Measurements from ENCODE around the gene HOXA9. TPM values are rescaled to one million over a fixed set of nuclear protein-coding genes. Genes with fewer than 3 reads are reported as not detected.

The HOXA9 gene
- polyA plus RNA-seq, 1 of the 3 experiments (the other 2 are of a cell fraction), result not detected

- no peak overlapping the region for H3K9ac ChIP-seq
- CTCF ChIA-PET, result interaction anchor here (0.6 to 10.9 kb wide), 51 partner anchors 9 to 1257 kb away, joined by 3 to 270 read pairs (median 4); partner anchors contain the start of genes HOXA10, HOXA4, HOXA7 and HOXA9
- TF ChIP-seq TAF1 (IDR thresholded peaks at IDR 0.05; ENCODE audit: borderline replicate concordance, low read depth, low read length), result no peak
- H4K20me1 ChIP-seq (ENCODE audit: insufficient read depth), result peaks cover 6% of the 10 kb centered on the region; the same call in 1 of the 2 replicates
- peaks cover 100% of the 10 kb centered on the region for H3K27me3 ChIP-seq (ENCODE audit: insufficient read depth)
- no peaks in the 10 kb centered on the region for H3K36me3 ChIP-seq (replicated peaks in 1 of 2; ENCODE audit: control insufficient read depth in 1 of 2, insufficient read depth in 2 of 2, low read length in 1 of 2)
- no peaks in the 10 kb centered on the region for H3K9me3 ChIP-seq
- peak overlapping the region; percentile 53; the same call in 1 of the 2 replicates for H2AFZ ChIP-seq (ENCODE audit: low read depth)
- H3K4me3 ChIP-seq (ENCODE audit: low read depth in 2 of 2, low read length in 1 of 2), result peak overlapping the region in 1 of 2 experiments; percentile 63; a peak in 1 of 4 replicates
- H3K4me2 ChIP-seq, result peak overlapping the region; percentile 76
- no peaks in the 10 kb centered on the region for H3K79me2 ChIP-seq (ENCODE audit: insufficient read depth)
- no peaks in the 10 kb centered on the region for H3K9me2 ChIP-seq
- POLR2A ChIA-PET, result interaction anchor here (1.0 kb wide), 1 partner anchor 11 kb away, joined by 3 read pairs; no protein-coding TSS in a partner anchor
- DNase-seq, result no peak
- H3K4me1 ChIP-seq (ENCODE audit: control insufficient read depth in 1 of 2, insufficient read depth in 2 of 2, low read depth in 1 of 2, low read length in 1 of 2), result peaks cover 0 to 9% of the 10 kb centered on the region in 2 experiments; a peak in 1 of 4 replicates
- no peaks in the 10 kb centered on the region for H3F3A ChIP-seq (replicated peaks; ENCODE audit: insufficient read depth)
- WGBS (ENCODE audit: low lambda C conversion rate), result 15% methylated on average over 13 of the region's 13 CpGs
- H3K27ac ChIP-seq (ENCODE audit: low read depth in 2 of 2, low read length in 1 of 2), result no peak overlapping the region
Measured at GRCh38 chr7:27149842-27150567, 15.3 kb downstream of the HOXA9 start.

- no peak overlapping the region for H3K4me2 ChIP-seq
- peaks cover 4 to 10% of the 10 kb centered on the region in 2 experiments; a peak in 1 of 4 replicates for H3K4me1 ChIP-seq (ENCODE audit: control insufficient read depth in 1 of 2, insufficient read depth in 2 of 2, low read depth in 1 of 2, low read length in 1 of 2)
- 15% methylated on average over 18 of the region's 30 CpGs for WGBS (ENCODE audit: low lambda C conversion rate)
- ChIA-PET POLR2A (interaction anchor here (0.6 to 1.0 kb wide), 2 partner anchors 12 to 52 kb away, joined by 3 read pairs; no protein-coding TSS in a partner anchor), CTCF (interaction anchor here (0.7 to 10.9 kb wide), 21 partner anchors 8 to 1058 kb away, joined by 3 to 270 read pairs (median 4); partner anchors contain the start of genes HOXA10, HOXA7 and HOXA9)
- no peak overlapping the region for H3K9ac ChIP-seq
- peaks cover 3% of the 10 kb centered on the region; the same call in 1 of the 2 replicates for H4K20me1 ChIP-seq (ENCODE audit: insufficient read depth)
- H3K4me3 ChIP-seq (ENCODE audit: low read depth in 2 of 2, low read length in 1 of 2), result no peak overlapping the region
- H3K9me2 ChIP-seq, result no peaks in the 10 kb centered on the region
- no peak overlapping the region for H3K27ac ChIP-seq (ENCODE audit: low read depth in 2 of 2, low read length in 1 of 2)
- H3F3A ChIP-seq (replicated peaks; ENCODE audit: insufficient read depth), result no peaks in the 10 kb centered on the region
- no peaks in the 10 kb centered on the region for H3K79me2 ChIP-seq (ENCODE audit: insufficient read depth)
- peaks cover 100% of the 10 kb centered on the region for H3K27me3 ChIP-seq (ENCODE audit: insufficient read depth)
- no peak overlapping the region for H2AFZ ChIP-seq (ENCODE audit: low read depth)
- H3K36me3 ChIP-seq (replicated peaks in 1 of 2; ENCODE audit: control insufficient read depth in 1 of 2, insufficient read depth in 2 of 2, low read length in 1 of 2), result no peaks in the 10 kb centered on the region
- peak; percentile 68; the same call in 1 of the 2 replicates for TF ChIP-seq EZH2phosphoT487 (IDR thresholded peaks at IDR 0.05; ENCODE audit: borderline replicate concordance, low read depth)
- TF ChIP-seq NFIC (IDR thresholded peaks at IDR 0.05; ENCODE audit: borderline replicate concordance), result no peak
- no peak for DNase-seq
- no peaks in the 10 kb centered on the region for H3K9me3 ChIP-seq
Measured at GRCh38 chr7:27148756-27149641, 16.3 kb downstream of the HOXA9 start.

- Histone ChIP-seq H3K27ac (ENCODE audit: low read depth in 2 of 2, low read length in 1 of 2) (no peak overlapping the region), H3K36me3 (replicated peaks in 1 of 2; ENCODE audit: control insufficient read depth in 1 of 2, insufficient read depth in 2 of 2, low read length in 1 of 2) (no peaks in the 10 kb centered on the region), H3K4me2 (no peak overlapping the region), H3K4me3 (ENCODE audit: low read depth in 2 of 2, low read length in 1 of 2) (no peak overlapping the region), H3K9me2 (no peaks in the 10 kb centered on the region), H4K20me1 (ENCODE audit: insufficient read depth) (no peaks in the 10 kb centered on the region), H3F3A (replicated peaks; ENCODE audit: insufficient read depth) (no peaks in the 10 kb centered on the region), H3K27me3 (ENCODE audit: insufficient read depth) (peaks cover 100% of the 10 kb centered on the region), H3K9me3 (no peaks in the 10 kb centered on the region), H3K79me2 (ENCODE audit: insufficient read depth) (no peaks in the 10 kb centered on the region), H3K9ac (no peak overlapping the region), H3K4me1 (ENCODE audit: control insufficient read depth in 1 of 2, insufficient read depth in 2 of 2, low read depth in 1 of 2, low read length in 1 of 2) (peaks cover 12 to 18% of the 10 kb centered on the region in 2 experiments; a peak in 1 of 4 replicates), H2AFZ (ENCODE audit: low read depth) (no peak overlapping the region)
- DNase-seq, result peak; percentile 36
- TF ChIP-seq RXRA (IDR thresholded peaks at IDR 0.05; ENCODE audit: borderline replicate concordance, low read depth) (no peak), MEF2A (IDR thresholded peaks at IDR 0.05; ENCODE audit: borderline replicate concordance, low read depth) (no peak), EP300 (IDR thresholded peaks at IDR 0.05; ENCODE audit: borderline replicate concordance in 1 of 2, low read depth in 1 of 2, low read length in 1 of 2) (no peak), TEAD4 (IDR thresholded peaks at IDR 0.05; ENCODE audit: borderline replicate concordance, insufficient read depth) (no peak), SIN3A (IDR thresholded peaks at IDR 0.05; ENCODE audit: borderline replicate concordance, low read depth, low read length) (no peak), GATA2 (CRISPR knock-in tag; IDR thresholded peaks at IDR 0.05) (no peak)
- POLR2A ChIA-PET, result no interaction called here
- CTCF ChIA-PET, result interaction anchor here (0.7 to 10.9 kb wide), 10 partner anchors 11 to 778 kb away, joined by 3 to 270 read pairs (median 4); partner anchors contain the start of genes HOXA10 and HOXA7
- WGBS (ENCODE audit: low lambda C conversion rate), result 19% methylated on average over 26 of the region's 28 CpGs
Measured at GRCh38 chr7:27148031-27148755, 17.1 kb downstream of the HOXA9 start.
